HG02981 (cell line): ENCODE results near the gene RFC4.
"Not testable (repeated sequence)": the region's sequence is repeated elsewhere in the genome, so short reads cannot be mapped to it uniquely, and the experiment has no call there.

Experiments used
- ATAC-seq: cut with Tn5 transposase; IDR thresholded peaks from one replicate; pipeline ENCODE4 v1.9.1; 2021; ENCODE audit warnings: mild to moderate bottlenecking, moderate library complexity; ENCODE audit not compliant: unreplicated experiment

The RFC4 gene

GRCh38 chr3:186806089-186807055, at the start of gene RFC4:
RFC4 (minus strand) TSS chr3:186806482; CDS start chr3:186804713, 1,769 bp downstream.
- peak; percentile 88 for ATAC-seq

GRCh38 chr3:186854954-186855353, 48.7 kb upstream of the RFC4 start:
- ATAC-seq = no peak

- ATAC-seq = no peak
Observed at GRCh38 chr3:186854146-186854545, 47.9 kb upstream of the RFC4 start.

- no peak for ATAC-seq
Observed at GRCh38 chr3:186852994-186853393, 46.7 kb upstream of the RFC4 start.

- not testable (repeated sequence) for ATAC-seq
Observed at GRCh38 chr3:186851835-186852234, 45.6 kb upstream of the RFC4 start.

- ATAC-seq = peak; percentile 85
Observed at GRCh38 chr3:186849374-186849975, 43.2 kb upstream of the RFC4 start.

- ATAC-seq = no peak
Observed at GRCh38 chr3:186847437-186847836, 41.2 kb upstream of the RFC4 start.

GRCh38 chr3:186845756-186846155, 39.5 kb upstream of the RFC4 start:
- ATAC-seq = no peak

GRCh38 chr3:186844908-186845307, 38.6 kb upstream of the RFC4 start:
- ATAC-seq = no peak

- no peak for ATAC-seq
Observed at GRCh38 chr3:186843039-186843432, 36.8 kb upstream of the RFC4 start.

- no peak for ATAC-seq
Observed at GRCh38 chr3:186842426-186843038, 36.2 kb upstream of the RFC4 start, which contains the start of gene ADIPOQ. ADIPOQ (plus strand) TSS chr3:186842710; CDS start chr3:186853059, 10,349 bp downstream.

- ATAC-seq = no peak
Observed at GRCh38 chr3:186841620-186842019, 35.3 kb upstream of the RFC4 start.

GRCh38 chr3:186839874-186840641, 33.8 kb upstream of the RFC4 start:
- ATAC-seq = no peak

- no peak for ATAC-seq
Observed at GRCh38 chr3:186832276-186832675, 26.0 kb upstream of the RFC4 start.

GRCh38 chr3:186831798-186832197, 25.5 kb upstream of the RFC4 start:
- no peak for ATAC-seq

- ATAC-seq = no peak
Observed at GRCh38 chr3:186828340-186828739, 22.1 kb upstream of the RFC4 start.

GRCh38 chr3:186826976-186827857, 20.9 kb upstream of the RFC4 start:
- peak; percentile 90 for ATAC-seq

GRCh38 chr3:186826410-186826975, 20.2 kb upstream of the RFC4 start:
- no peak for ATAC-seq

- ATAC-seq = no peak
Observed at GRCh38 chr3:186825872-186826409, 19.7 kb upstream of the RFC4 start.
